ENCODE data around the gene ROR2.

The ROR2 gene

GRCh38 chr9:91902475-91903125 lies 47.4 kb downstream of the ROR2 start:
- DNase-seq (ENCODE audit: low read depth, low spot score), result no peak

- DNase-seq (ENCODE audit: low read depth, low spot score), result no peak
Measured at GRCh38 chr9:91900797-91901177, 49.2 kb downstream of the ROR2 start.

GRCh38 chr9:91900055-91900796 lies 49.8 kb downstream of the ROR2 start:
- no peak for DNase-seq (ENCODE audit: low read depth, low spot score)

GRCh38 chr9:91899594-91899993 lies 50.4 kb downstream of the ROR2 start:
- DNase-seq (ENCODE audit: low read depth, low spot score), result no peak

- no peak for DNase-seq (ENCODE audit: low read depth, low spot score)
Measured at GRCh38 chr9:91899219-91899563, 50.8 kb downstream of the ROR2 start.

DNA sequence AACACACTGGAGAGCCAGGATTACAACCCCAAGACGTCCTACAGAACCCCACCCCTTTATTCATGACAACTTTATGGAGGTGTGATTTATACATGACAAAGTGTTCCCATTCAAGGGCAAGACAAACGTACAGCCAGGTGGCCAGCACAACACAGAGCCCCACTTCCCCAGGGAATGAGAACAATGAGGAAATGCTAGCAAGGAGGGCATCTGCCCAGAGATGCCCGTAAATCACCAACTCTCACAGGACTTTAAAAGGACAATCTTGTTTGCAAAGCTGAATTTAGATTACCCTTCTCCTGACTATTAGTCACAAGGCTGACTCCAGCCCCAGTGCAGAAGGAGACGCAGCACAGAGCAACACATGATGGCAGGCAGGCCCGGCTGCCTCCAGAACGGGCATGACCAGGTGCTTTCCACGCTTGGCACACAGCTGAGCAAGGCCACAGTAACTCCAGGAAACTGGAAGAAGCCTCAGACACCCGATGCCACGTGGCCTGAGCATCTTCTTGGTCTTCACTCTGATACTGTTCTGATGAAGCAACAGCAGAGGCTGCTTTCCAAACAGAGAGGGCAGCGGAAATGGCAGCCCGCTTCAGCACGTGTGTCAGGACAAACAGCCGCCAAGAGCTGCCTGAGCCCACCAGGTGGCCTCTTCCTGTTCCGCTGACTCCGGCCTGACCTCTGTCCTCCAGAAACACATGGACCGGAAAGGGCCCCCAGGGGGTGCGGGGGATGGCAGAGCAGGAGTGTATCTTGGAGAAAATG lies 51.4 kb downstream of the ROR2 start:
- no peak for DNase-seq (ENCODE audit: low read depth, low spot score)

- DNase-seq (ENCODE audit: low read depth, low spot score), result no peak
Measured at GRCh38 chr9:91897201-91897600, 52.8 kb downstream of the ROR2 start.

GRCh38 chr9:91896513-91897121 lies 53.4 kb downstream of the ROR2 start:
- no peak for DNase-seq (ENCODE audit: low read depth, low spot score)

DNA sequence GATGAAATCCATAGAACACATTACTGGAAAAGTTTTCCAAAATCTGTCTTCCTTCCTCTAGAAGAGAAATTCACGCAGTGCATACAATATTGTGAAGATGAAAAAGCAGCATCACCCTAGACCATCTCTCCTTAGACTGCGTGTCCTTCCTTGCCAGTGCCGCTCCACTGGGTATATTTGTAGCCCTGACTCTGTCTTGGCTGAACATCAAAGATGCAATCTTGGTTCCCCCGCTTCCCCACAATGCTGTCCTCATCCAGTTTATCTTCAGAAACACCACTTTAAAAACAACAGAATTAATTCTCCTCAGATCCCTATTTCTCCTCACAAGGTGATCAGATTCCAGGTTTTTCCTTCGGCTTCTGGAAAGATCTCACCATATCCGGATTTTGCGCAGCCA lies 53.9 kb downstream of the ROR2 start:
- DNase-seq (ENCODE audit: low read depth, low spot score), result no peak

DNA sequence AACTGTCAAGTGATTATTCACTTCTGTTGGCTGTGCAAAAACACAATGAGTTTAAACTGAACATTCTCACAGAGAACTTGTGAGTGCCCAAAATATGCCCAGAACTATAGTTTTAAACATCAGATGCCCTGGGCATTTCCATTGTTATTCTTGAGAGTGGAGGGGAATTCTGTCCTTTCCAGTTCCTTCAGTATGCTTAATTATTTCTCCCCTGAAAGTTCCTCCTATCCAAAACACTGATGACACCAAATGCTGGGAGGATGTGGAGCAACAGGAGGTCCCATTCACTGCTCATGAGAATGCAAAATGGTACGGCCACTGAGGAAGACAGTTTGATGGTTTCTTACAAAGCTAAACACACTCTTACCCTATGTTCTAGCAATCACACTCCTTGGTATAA lies 55.5 kb downstream of the ROR2 start:
- DNase-seq (ENCODE audit: low read depth, low spot score), result no peak

GRCh38 chr9:91894023-91894422 lies 56.0 kb downstream of the ROR2 start:
- DNase-seq (ENCODE audit: low read depth, low spot score), result no peak

GRCh38 chr9:91891915-91892314 lies 58.1 kb downstream of the ROR2 start:
- DNase-seq (ENCODE audit: low read depth, low spot score), result no peak

DNA sequence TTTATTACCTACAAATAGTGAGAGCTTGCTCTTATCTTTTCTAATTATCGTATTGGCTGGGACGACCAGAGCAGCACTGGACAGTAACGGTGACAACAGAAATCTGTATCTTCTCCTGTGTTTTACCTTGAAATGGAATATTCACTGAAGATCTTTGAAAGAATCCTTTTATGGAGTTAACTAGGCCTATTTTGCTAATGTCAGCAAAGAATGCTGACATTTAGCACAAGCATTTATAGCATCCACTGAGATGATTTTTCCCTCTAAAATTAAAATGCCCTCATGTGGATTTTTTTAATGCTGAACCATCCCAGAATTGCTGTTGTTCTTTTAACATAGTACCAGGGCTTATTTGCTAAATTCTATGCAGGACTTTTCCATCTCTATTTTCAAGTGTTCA lies 59.4 kb downstream of the ROR2 start:
- no peak for DNase-seq (ENCODE audit: low read depth, low spot score)

- no peak for DNase-seq (ENCODE audit: low read depth, low spot score)
Measured at GRCh38 chr9:91889161-91889911, 60.7 kb downstream of the ROR2 start.

- DNase-seq (ENCODE audit: low read depth, low spot score), result no peak
Measured at GRCh38 chr9:91886414-91887076, 63.5 kb downstream of the ROR2 start.

GRCh38 chr9:91885746-91886413 lies 64.1 kb downstream of the ROR2 start:
- DNase-seq (ENCODE audit: low read depth, low spot score), result no peak

DNA sequence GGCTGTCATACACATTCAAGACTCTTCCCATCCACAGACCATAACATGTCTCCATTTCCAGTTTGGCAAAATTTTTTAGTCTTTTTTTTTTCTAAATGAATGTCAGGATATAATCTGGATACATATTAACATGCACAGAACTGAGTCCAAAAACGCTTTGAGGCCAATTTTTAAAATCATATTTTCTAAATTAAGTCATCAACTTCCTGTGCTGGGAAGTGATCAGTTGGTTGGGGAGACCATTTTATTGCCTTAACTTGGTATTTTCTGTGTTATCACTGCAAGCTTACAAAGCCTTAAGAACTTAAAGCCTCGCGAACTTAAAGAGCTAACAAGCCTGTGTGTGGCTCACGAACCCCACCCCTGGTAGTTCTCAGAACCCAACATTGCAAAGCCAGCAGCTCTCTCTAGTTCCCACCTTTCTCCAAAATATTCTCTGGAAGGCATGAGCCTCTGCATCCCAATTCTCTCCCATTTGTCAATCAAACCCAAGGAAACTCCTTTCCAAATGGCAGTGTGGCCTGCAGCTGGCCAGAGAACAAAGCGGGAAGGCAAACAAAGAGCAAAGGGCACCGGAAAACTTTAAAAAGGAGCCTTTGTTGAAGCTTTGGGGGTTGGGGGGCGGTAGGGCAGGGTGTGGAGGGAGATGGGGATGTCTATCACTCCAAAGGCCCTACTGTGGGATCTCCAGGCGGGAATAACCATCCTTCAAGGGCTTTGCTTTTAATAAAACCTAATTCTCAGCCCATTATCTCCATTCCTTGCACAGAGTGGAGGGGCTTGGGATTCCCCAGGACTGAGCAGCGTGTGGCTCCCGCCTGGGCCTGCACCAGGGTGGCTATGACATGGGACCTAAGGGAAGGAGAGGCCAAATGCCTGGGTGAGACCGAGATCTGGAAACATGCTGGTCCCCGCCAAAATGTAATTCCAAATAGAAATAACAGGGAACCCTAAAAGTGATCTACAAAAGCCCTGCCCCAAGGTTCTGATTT lies 65.0 kb downstream of the ROR2 start:
- no peak for DNase-seq (ENCODE audit: low read depth, low spot score)

DNA sequence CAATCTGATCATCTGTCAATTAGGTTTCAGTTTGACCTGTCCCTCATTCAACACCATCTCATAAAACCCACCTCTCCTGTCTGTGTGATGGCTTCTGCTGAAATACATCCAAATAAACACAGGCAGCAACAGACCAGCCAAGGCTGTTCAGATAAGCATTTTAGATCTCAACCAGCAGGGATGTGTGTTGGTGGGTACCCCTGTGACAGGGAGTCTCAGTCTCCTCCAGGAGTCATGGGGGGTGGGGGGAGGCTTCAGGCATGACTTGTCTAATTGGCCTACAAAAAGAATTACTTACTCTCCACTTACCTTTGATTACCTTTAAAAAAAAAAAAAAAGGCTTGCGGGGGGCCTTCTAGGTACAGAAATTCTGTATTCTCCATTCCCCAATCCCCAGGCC lies 65.9 kb downstream of the ROR2 start:
- no peak for DNase-seq (ENCODE audit: low read depth, low spot score)

DNA sequence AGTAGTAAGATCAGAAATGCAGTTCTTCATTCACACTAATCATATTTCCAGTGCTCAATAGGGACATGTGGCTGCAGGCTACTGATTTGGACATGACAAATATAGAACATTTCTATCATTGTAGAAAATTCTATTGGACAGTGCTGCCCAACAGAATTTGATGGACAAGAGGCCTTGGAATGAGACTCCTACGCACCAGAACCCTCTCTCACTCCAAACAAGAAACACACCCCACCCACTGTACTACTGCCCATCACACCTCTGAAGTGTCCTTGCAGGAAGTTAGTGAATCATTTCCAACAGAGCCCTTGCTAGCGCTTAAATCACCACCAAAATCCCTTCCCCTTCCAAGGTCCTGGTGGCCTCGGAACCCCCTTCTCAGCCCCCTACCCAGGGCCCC lies 66.5 kb downstream of the ROR2 start:
- DNase-seq (ENCODE audit: low read depth, low spot score), result no peak

Measured in activated naive CD8-positive, alpha-beta T cell treated with anti-CD3 and anti-CD28 coated beads, Interleukin-2, amount 50 U/mL, for 16 hours (primary cell).